GM03348 (cell line): ENCODE data around the gene MSL1.
"Not testable (repeated sequence)": the region's sequence is repeated elsewhere in the genome, so short reads cannot be mapped to it uniquely, and the experiment has no call there.

Experiments used
- DNase-seq: peaks from one replicate; pipeline ENCODE4 v3.0.0; 2012; ENCODE audit warnings: low spot score

MSL1 gene

DNA sequence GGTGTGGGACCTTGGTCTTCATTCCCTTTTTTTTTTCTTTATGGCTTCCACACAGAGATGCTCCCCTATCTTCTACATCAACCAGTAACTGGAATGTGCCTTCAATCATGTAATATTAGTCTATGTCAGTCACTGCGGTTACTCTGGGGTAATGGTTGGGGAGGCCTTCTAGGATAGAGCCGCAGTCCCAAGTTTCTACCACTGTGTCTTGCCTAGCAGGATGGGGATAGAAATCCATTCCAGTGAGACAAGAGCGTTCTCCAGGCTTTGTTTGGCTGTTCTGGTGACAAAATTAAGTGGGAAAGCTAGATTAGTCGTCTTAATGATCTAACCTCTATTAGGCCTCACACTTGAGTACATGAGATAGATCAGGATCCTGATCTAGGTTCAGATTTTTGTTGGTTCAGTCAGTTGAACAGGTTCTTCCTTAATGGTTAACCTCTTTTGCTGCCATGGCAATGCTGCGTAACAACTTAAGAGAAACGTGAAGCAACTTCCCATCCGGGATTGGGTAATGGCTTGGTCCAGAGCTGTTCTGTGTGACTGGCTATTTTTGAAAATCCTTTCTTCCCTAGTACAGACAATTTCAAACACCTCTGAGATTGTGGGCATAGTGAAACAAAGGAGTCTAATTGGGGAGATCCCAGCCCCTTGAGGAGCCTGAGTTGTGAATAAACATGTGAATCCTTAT is 8.7 kb downstream of the MSL1 start:
- no peak for DNase-seq

DNA sequence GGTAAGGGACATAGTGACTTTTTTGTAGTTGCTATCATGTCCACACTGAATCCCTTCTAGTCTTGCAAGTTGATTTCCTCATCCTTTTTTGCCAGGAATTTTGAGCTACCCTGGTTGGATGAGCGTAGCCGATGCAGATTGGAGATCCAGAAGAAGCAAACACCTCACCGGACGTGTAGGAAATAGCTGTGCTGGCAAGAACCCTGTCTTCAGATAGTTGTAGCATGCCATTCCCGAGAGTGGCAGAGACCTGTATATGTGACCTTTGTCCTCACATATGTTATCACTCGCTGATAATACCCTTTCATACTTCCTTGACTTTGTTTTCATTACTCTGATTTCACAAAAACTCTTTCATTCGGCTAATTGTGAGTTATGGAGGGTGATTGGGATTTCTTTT is 12.4 kb downstream of the MSL1 start:
- no peak for DNase-seq

DNA sequence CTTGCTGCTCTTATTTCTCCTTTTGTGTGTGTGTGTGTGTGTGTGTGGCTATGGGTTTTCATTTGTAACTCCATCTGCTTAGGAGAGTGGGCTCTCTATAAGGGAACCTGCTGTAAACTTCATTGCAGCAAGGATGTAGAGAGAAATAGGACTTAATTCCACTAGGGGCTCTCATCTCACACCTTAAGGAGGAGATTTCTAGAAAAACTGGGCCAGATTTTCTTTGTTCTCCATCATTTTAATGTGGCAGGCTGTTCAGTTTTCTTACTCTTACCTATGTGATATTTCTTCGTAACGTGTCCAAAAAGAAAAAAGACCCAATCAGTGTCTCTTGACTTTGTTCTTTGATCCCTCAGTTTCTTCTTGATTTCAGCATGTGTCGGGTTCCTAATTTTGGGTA is 14.0 kb downstream of the MSL1 start:
- no peak for DNase-seq

DNA sequence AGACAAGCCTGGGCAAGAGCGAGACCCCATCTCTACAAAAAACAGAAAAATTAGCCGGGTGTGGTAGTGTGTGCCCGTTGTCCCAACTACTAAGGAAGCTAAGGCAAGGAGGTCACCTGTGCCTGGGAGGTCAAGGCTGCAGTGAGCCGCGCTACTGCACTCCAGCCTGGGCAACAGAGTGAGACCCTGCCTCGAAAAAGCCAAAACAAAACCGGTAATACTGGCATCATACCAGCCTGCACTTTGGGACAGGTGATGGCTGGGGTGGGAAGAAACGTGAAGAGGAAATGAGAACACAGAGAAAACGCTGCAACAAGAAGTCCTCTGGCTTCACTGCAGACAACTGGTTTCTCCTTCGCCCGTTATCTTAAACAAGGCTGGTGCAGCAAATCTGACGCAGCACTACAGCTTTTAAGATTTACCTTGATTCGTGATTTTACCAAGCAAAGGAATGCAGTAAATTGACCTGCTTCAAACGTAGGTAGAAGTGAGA is 17.8 kb downstream of the MSL1 start:
- DNase-seq: no peak

DNA sequence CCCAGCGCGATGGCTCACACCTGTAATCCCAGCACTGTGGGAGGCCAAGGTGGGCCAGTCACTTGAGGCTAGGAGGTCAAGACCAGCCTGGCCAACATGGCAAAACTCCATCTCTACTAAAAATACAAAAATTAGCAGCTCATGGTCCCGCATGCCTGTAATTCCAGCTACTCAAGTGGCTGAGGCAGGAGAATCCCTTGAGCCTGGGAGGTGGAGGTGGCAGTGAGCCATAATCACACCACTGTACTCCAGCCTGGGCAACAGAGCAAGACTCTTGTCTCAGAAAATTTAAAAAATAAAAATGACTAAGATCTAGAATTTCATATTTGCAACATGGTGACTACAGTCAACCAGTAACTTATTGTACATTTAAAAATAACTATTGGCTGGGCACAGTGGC is 21.4 kb downstream of the MSL1 start:
- not testable (repeated sequence) for DNase-seq

DNA sequence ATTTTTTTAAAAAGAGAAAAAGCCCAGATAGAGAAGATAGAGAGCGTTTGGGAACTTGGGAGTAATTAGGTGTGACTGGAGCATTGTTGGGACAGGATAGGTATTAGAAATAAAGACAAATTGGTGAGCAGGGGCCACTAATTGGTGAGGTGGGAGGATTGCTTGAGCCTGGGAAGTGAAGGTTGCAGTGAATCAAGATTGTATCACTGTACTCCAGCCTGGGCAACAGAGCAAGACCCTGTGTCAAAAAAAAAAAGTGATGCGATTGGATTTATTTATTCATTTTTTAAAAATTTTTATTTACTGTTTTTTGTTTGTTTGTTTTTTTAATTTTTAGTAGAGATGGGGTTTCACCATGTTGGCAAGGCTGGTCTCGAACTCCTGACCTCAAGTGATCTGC is 23.7 kb downstream of the MSL1 start:
- DNase-seq: no peak

DNA sequence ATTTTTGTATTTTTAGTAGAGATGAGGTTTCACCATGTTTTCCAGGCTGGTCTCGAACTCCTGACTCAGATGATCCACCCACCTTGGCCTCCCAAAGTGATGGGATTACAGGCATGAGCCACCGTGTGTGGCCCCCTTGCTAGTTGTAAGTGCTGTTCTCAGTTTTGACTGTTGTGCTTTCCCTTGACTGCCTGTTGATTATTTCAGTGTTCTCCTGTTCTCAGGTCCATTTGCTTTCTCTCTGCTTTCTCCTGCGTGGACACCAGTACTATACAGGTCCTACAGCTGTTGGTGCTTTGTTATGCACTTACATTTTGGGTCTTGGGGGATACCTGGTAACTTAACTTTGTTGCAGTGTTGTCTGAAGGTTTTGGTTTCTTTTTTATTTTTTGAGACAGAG is 26.8 kb downstream of the MSL1 start:
- no peak for DNase-seq

DNA sequence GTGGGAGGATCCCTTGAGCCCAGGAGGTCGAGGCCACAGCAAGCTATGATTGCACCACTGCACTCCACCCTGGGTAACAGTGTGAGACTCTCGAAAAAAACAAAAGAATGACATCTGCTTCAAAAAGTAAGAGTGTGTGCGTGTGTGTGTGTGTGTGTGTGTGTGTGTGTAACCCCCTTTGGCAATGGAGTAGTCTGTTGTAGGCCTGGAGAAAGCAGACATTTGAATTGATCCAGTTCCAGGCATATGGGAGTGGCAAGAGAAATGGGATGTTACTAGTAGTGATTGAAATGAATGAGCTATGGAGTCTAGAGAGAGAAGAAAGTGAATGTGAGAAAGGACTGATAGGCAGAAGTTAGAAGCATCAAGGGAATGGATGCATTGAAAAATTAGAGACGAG is 28.5 kb downstream of the MSL1 start:
- DNase-seq: no peak

DNA sequence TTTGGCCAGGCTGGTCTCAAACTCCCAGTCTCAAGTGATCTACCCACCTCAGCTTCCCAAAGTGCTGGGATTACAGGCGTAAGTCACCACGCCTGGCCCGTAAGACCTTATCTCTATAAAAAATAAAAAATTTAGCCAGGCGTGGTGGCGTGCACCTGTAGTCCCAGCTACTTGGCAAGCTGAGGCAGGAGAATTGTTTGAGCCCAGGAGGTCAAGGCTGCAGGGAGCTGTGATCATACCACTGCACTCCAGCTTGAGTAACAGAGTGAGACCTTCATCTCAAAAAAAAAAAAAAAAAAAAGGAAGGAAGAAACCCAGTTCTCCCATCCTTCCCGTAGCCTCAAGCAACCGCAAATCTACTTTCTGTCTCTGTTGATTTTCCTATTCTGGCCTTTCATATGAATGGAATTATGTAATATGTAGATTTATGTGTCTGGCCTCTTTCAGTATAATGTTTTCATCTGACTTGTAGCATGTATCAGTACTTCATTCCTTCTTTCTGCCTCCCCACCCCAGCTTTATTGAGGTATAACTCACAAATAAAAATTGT is 29.7 kb downstream of the MSL1 start:
- no peak for DNase-seq

DNA sequence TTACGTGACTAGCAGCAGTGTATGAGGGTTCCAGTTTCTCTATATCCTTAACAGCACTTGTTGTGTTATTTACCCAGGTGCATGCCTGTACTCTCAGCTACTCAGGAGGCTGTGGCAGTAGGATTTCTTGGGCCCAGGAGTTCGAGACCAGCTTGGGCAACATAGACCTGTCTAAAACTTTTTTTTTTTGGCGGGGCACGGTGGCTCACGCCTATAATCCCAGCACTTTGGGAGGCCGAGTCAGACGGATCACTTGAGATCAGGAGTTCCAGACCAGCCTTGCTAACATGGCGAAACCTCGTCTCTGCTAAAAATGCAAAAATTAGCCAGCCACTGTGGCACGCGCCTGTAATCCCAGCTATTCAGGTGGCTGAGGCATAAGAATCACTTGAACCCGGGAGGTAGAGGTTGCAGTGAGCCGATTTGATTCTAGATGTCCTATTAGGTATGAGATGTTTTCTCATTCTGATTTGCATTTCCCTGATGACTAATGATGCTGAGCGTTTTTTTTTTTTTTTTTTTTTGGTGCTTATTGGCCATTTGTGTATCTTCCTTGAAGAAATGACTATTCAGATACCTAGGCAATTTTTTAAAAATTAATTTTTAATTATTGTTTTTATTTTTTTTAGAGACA is 31.9 kb downstream of the MSL1 start:
- DNase-seq: no peak

DNA sequence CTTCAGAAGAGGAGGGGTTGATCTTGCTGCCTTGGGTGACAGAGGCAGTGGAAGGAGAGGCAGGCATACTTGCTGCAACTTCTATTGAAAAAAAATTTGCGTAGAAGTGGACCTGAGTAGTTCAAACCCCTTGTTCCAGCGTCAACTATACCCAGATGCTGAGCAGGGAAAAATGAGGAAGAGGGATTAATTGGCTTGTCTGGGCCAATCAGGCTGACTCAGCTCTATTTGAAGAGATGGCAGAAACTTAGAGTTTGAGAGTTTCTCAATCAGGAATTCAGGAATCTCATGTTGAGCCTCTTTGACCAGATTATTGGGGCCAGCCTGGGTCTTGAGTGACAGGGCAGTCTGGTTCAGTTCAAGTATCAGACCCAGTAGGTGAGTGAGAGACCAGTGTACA is 36.2 kb downstream of the MSL1 start:
- DNase-seq: no peak

DNA sequence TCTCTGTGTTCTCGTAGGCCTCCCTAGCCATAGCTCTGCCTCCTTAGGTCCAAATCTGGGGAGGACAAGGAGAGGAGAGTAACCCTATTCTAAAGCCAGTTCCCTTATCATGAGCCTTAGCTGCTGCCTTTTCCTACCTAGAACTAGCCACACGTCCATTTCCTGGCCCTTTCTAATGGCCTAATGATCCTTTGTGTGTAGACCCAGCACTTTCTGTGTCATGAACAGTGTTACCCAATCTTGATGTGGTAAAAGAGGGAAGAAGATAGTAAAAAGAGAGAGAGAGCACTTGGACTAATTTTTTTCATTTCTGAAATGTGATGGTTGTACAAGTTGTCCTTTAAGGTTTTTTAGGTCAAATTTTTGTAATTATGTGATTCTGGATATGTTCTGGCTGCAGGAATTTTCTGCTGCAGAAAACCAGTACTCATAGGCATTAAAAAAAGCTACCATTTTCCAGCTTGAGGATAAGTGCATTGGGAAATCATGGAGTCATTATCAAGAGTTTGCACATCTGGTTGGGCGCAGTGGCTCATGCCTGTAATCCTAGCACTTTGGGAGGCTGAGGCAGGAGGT is 36.8 kb downstream of the MSL1 start:
- DNase-seq: no peak

DNA sequence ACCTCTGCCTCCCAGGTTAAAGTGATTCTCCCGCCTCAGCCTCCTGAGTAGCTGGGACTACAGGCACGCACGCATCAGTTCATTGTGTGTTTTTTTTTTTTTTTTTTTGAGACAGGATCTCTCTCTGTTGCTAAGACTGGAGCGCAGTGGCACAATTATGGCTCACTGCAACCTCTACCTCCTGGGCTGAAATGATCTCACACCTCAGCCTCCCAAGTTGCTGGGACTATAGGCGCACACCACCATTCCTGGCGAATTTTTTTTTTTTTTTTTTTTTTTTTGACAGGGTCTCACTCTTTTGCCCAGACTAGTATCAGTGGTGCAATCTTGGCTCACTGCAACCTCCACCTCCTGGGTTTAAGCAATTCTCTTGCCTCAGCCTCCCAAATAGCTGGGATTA is 37.7 kb downstream of the MSL1 start:
- DNase-seq: no peak

DNA sequence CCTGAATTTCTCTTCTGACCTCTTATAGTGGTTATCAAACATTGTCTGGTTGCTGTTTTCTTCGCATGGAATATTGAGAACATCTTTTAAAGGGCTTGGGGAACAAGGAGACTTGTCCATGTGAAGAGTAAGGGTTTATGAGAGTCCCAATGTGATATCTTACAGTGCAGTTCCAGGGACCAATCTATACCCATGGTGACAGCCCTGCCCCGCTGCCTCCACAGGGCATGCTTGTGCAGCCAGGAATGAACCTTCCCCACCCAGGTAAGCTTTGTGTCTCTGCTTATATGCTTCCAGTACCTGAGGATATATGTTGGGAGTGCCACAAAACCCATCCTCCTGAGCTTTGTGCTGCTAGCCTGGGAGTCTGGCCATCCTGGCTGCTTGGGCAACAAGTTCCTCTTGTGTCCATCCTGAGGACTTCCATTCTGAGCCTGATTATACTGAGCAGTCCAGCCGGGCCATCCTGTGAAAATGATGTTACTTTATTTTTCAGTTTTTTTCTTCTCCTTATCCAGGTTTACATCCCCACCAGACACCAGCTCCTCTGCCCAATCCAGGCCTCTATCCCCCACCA is 46.0 kb downstream of the MSL1 start:
- no peak for DNase-seq

DNA sequence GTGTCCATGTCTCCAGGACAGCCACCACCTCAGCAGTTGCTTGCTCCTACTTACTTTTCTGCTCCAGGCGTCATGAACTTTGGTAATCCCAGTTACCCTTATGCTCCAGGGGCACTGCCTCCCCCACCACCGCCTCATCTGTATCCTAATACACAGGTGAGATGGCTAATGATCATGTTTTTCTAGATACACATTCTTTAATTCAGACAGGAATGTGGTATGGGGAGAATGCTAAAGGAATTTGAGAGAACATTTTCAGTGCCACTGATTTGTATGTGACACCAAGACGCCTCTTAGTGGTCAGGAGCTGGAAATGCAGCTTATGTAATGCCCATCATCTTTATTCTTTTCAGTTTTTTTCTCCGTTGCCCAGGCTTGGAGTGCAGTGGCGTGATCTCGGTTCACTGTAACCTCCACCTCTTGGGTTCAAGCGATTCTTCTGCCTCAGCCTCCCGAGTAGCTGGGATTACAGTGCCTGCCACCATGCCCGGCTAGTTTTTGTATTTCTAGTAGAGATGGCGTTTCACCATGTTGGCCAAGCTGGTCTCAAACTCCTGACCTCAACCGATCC is 46.6 kb downstream of the MSL1 start:
- DNase-seq: peak; percentile 86

DNA sequence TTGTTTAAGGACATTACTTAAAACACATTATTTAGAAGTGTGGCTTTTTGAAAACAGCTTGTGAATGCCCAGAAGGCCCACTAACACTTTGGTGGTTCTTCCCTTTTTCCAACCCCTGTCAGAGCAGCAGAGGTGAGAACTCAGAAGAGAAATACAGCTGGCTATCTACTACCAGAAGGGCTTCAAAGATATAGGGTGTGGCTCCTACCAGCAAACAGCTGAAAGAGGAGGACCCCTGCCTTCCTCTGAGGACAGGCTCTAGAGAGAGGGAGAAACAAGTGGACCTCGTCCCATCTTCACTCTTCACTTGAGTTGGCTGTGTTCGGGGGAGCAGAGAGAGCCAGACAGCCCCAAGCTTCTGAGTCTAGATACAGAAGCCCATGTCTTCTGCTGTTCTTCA is 48.6 kb downstream of the MSL1 start:
- no peak for DNase-seq

DNA sequence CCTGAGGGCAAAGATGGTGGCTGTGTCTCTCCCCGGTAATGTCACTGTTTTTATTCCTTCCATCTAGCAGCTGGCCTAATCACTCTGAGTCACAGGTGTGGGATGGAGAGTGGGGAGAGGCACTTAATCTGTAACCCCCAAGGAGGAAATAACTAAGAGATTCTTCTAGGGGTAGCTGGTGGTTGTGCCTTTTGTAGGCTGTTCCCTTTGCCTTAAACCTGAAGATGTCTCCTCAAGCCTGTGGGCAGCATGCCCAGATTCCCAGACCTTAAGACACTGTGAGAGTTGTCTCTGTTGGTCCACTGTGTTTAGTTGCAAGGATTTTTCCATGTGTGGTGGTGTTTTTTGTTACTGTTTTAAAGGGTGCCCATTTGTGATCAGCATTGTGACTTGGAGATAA is 50.0 kb downstream of the MSL1 start:
- no peak for DNase-seq

DNA sequence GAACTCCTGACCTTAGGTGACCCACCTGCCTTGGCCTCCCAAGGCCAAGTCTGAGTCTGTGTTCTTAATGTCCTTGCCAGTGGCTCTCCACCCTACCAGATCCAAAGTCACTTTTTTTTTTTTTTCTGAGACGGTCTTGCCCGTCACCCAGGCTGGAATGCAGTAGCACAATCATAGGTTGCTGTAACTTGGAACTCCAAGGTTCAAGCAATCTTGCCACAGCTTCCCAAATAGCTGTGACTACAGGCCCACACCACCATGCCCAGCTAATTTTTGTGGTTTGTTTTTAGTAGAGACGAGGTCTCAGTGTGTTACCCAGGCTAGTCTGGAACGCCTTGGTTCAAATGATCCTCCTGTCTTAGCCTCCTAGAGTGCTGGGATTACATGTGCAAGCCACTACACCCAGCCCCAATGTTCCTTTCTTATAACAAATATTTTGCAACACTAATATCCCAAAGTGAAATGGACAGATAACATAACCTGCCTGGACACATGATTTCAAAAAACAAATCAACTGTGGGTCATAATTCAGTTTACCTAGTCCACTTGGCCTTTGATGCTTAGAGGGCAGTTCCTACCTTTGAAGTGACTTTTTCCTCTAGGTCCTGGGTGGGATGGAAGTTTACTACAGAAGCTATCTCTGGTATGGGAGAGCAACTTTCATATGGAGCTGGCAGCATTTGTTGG is 51.5 kb downstream of the MSL1 start:
- no peak for DNase-seq

DNA sequence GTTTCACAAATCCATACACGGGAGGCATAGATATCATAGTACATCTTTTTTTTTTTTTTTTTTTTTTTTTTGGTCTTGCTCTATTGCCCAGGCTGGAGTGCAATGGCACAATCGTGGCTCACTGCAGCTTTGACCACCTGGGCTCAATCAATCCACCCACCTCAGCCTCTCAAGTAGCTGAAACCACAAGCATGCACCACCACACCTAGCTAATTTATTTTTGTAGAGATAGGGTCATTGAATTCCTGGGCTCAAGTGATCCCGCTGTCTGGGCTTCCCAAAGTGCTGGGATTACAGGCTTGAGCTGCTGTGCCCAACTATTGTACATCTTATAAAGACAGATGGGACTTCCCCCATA is 52.0 kb downstream of the MSL1 start:
- DNase-seq: no peak

DNA sequence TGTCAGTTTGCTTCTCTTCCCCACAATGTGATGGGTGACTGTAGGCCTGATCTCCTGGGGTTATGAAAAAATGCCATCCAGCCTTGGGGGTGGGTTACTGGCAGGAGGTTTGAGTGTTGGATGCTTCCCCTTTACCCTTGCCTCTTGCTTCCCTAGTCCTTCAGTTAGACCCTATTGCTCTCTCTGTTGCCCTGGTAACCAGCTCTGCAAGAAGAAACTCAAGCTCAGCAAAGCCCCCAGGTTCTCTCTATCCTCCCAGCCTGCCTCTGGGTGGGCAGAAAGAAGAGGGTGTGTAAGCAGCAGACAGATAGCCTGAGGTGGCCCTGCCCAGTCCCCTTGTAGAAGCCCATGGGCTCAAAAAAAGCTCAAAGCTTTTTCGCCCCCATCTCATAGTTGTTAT is 52.7 kb downstream of the MSL1 start:
- DNase-seq: no peak

DNA sequence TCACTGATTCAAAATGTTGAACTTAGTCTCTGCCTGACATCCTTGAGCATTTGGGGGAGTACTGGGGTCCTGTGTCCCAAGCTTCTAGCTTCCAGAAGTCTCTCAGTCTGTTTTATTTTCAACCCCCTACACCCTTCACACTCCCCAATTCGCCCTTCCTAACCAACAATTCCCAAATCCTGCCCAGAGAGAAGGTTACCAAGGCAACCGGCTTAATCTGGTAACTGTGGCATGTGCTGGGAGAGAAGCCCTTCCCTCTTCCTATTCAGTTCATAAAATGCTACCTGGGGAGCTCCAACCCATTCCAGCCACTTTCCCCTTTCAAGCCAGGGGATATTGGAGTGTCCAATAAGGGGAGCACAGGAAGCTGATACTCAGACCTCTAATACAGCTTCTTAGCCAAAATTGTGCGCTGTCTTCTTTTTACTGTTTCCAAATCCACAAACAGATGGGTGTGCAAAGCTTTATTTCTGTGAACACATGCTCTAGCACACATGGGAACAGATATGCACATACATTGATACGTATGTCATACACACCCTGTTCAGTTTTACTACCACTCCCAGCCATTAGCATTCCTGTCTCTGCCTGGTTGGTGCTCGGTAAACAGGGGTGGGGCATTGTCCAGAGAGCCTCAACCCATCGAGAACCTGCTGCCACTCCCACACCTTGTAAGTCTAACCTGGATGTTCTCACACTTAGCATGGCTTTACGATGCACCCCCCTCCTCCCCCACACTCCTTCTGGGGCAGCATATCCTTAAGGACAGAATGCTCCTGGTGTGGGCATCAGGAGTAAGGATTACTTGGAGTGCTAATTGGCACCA is 54.4 kb downstream of the MSL1 start:
- no peak for DNase-seq
